Measurements from ENCODE around the gene CD200R1L. TPM values are rescaled to one million over a fixed set of nuclear protein-coding genes. Genes with fewer than 3 reads are reported as not detected.

Gene CD200R1L
- total RNA-seq, 2 experiments from 2014 or later = not detected

DNA sequence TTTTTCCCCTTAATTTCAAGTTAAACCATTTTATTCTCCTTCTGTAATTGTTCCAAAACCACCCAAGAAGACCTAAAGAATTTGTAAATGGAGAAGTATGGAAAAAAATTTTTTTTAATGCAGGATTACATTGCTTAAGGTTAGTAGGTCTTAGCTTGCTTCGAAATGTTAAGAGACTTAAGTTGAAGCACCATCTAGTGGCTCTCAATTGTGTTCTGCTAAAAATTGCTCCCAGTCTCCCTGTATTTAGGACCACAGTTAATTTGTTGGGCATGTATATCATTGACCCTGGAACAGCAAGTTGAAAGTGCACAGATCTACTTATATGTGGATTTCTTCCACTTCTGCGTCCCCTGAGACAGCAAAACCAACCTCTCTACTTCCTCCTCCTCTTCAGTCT lies 32.4 kb downstream of the CD200R1L start:
- DNase-seq = no peak
- Mint-ChIP-seq H3K4me3 (no peak overlapping the region), H3K36me3 (peaks cover 1% of the 10 kb centered on the region), H3K4me1 (peaks cover 27% of the 10 kb centered on the region), H3K27me3 (peaks cover 5% of the 10 kb centered on the region), H3K27ac (no peak overlapping the region), H3K9me3 (ENCODE audit: low read depth) (no peaks in the 10 kb centered on the region)
- CTCF ChIA-PET = interaction anchor here (0.6 to 4.1 kb wide), 12 partner anchors 13 to 283 kb away, joined by 3 to 36 read pairs (median 4); partner anchors contain the start of gene CD200R1L
- ATAC-seq = no peak

DNA sequence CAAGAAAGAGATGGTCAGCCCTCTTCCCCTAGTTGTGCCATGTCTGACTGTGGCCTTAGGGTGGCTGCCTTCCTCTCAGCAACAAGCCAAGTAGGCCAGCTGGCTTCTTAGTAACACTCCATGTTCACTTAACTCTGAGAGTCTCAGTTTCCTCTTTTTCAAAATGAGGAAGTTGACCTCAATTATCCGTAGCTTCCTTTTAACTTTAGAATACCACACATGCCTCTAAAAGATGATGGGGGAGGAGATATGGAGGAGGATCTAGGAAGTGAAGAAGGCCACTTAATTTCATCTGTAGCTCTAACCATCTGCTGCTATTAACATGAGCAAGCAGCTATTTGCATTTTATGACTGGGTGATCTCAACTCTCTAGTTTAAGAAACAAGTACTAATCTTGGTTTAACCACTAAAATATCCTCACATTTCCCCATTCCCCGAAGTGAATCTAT lies 32.9 kb downstream of the CD200R1L start:
- ATAC-seq (no peak), DNase-seq (no peak)
- no peaks in the 10 kb centered on the region for H3K36me3 Mint-ChIP-seq
- peaks cover 5% of the 10 kb centered on the region for H3K27me3 Mint-ChIP-seq
- CTCF ChIA-PET = interaction anchor here (0.6 to 4.1 kb wide), 12 partner anchors 12 to 284 kb away, joined by 3 to 36 read pairs (median 4); partner anchors contain the start of gene CD200R1L
- H3K9me3 Mint-ChIP-seq (ENCODE audit: low read depth) = no peaks in the 10 kb centered on the region
- H3K27ac Mint-ChIP-seq = no peak overlapping the region
- peaks cover 27% of the 10 kb centered on the region for H3K4me1 Mint-ChIP-seq
- H3K4me3 Mint-ChIP-seq = no peak overlapping the region

DNA sequence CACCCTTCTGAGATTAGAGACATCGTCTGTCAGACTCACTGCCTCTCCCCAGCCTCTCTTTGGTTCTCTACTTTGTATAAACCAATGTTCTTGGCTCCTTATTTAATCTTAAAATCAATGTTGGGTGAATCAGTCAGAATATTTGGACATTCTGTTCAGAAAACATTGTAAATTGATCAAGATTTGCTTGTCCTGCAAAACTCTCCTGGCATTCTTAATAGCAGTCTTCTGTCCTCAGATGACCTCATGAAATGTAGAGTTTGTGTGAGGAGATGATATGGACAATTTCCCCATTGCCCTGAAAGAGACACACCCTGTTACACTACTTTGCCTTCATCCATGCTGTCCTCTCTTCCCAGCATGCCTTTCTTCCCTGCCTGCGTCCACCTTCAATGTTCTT lies 33.6 kb downstream of the CD200R1L start:
- no peak overlapping the region for H3K27ac Mint-ChIP-seq
- DNase-seq (no peak), ATAC-seq (no peak)
- H3K36me3 Mint-ChIP-seq = no peaks in the 10 kb centered on the region
- H3K9me3 Mint-ChIP-seq (ENCODE audit: low read depth) = no peaks in the 10 kb centered on the region
- H3K4me1 Mint-ChIP-seq = peaks cover 27% of the 10 kb centered on the region
- peaks cover 5% of the 10 kb centered on the region for H3K27me3 Mint-ChIP-seq
- no peak overlapping the region for H3K4me3 Mint-ChIP-seq
- CTCF ChIA-PET = interaction anchor here (1.0 to 4.1 kb wide), 8 partner anchors 12 to 171 kb away, joined by 3 to 36 read pairs (median 4); partner anchors contain the start of gene CD200R1L

DNA sequence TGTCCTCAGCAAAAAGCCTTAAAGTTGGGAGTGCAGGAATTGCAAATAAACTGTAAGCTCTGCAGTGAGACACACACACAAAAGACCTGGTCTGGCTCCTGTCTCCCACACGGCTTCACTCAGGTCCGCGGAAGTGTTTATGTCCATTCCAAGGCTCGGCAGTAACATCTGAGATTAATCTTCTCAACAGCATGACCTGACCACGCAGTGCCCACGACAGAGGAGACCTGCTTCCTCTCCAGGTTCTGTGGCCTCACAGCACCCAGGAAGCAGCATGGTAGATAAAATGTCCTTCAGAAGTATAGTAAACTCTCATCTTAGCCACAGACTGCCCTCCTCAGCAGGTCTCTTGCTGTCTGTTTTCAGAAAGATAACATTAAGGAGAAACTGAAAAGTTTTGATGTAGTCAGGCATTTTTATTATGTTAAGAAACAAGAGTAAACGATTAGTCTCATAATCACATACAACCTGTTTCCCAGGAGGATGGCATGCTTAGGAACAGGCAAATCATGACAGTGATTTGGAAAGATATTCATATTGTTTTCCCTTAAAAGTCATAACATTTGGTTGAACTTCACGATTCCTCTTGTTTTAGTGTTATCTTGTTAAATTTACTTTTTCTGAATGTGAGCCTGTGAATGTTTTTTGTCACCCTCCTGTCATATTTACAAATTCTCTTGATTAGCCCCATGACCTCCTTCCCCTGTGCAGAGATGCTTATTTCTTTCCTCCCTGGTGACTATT lies 34.6 kb downstream of the CD200R1L start:
- H3K27ac Mint-ChIP-seq = no peak overlapping the region
- H3K27me3 Mint-ChIP-seq = peaks cover 5% of the 10 kb centered on the region
- ATAC-seq (no peak), DNase-seq (no peak)
- no peaks in the 10 kb centered on the region for H3K36me3 Mint-ChIP-seq
- no peaks in the 10 kb centered on the region for H3K9me3 Mint-ChIP-seq (ENCODE audit: low read depth)
- CTCF ChIA-PET = interaction anchor here (1.0 to 2.2 kb wide), 3 partner anchors 78 to 170 kb away, joined by 3 to 4 read pairs (median 3); no protein-coding TSS in a partner anchor
- H3K4me3 Mint-ChIP-seq = no peak overlapping the region
- H3K4me1 Mint-ChIP-seq = peaks cover 27% of the 10 kb centered on the region

DNA sequence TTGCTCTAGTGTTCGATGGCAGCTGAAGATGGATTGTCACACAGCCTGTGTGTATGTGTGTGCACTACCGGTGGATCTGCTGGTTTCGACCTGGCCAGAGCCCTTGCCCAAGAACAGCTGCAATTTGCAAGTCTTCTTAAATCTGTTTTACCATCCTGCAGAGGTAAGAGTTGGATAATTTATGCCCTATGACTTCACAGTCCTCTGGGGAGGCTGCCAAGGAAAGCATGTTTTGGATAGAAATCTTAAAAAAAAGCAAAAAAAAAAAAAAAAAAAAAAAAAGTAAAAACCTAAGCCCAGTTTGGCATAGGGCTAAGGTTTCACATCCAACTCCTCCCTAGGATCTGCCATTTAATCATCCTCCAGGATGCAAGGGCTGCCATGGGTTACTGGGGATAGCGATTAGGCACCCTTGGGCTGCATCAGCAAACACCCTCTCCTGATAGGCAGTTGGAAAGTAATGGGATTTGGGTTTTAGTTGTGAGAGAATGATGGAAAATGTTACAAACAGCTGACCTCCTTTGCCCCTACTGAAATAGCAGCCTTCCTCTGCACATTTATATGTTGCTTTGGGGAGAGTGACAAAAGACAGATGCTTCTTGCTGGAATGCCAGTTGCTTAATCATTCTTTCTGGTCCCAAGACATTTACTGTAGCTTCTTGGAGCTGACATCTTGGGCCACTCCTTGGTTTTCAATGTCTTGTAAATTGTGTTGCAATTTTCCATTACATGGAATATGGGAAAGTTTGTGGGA lies 35.4 kb downstream of the CD200R1L start:
- H3K27me3 Mint-ChIP-seq = peaks cover 6% of the 10 kb centered on the region
- no peak overlapping the region for H3K4me3 Mint-ChIP-seq
- H3K36me3 Mint-ChIP-seq = no peaks in the 10 kb centered on the region
- no peaks in the 10 kb centered on the region for H3K9me3 Mint-ChIP-seq (ENCODE audit: low read depth)
- H3K4me1 Mint-ChIP-seq = peaks cover 27% of the 10 kb centered on the region
- no peak for ATAC-seq
- H3K27ac Mint-ChIP-seq = no peak overlapping the region
- no peak for DNase-seq
- CTCF ChIA-PET = interaction anchor here (1.0 to 2.2 kb wide), 3 partner anchors 77 to 168 kb away, joined by 3 to 4 read pairs (median 3); no protein-coding TSS in a partner anchor

DNA sequence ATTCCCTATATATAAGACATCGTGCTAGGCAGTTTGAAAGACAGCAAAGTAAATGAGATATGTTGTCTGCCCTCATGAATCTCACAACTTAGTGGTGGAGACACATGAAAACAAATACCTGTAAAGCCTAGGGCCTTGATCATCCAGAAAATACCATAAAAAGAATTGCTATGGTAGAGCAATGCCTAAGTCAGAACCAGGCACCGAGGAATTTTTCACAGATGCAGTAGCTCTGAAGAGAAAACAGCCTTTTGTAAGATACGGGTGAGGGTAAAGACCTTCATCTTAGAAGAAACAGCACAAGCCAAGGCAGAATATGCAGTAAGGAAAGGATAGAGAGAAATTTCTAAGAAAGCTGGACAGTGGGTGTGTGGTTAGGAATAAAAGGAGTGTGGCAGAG lies 36.1 kb downstream of the CD200R1L start:
- Mint-ChIP-seq H3K4me1 (peaks cover 27% of the 10 kb centered on the region), H3K9me3 (ENCODE audit: low read depth) (no peaks in the 10 kb centered on the region), H3K4me3 (no peak overlapping the region), H3K36me3 (no peaks in the 10 kb centered on the region), H3K27me3 (peaks cover 6% of the 10 kb centered on the region), H3K27ac (no peak overlapping the region)
- CTCF ChIA-PET = interaction anchor here (1.2 to 2.2 kb wide), 2 partner anchors 167 to 169 kb away, joined by 3 to 4 read pairs; no protein-coding TSS in a partner anchor
- no peak for ATAC-seq
- DNase-seq = no peak

DNA sequence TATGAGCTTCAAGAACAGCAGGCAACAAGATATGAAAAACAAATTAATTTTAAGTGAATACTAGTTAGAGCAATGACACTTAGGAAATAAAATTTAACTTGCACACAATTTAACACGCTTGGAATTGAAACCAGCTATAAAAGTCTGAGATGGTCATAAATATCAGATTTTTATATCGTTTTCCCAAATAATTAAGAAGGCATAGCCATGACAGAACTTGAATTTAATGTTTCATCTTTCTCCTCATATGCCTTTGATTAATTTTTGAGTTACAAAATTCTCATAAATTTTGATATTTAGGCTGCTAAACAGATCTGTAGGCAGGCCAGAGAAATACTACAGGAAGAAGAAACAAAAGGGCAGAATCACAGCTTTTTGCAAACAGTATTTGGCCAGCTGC lies 38.5 kb downstream of the CD200R1L start:
- H3K9me3 Mint-ChIP-seq (ENCODE audit: low read depth) = peaks cover 2% of the 10 kb centered on the region
- no peak for ATAC-seq
- no peak for DNase-seq
- CTCF ChIA-PET = interaction anchor here (1.0 to 2.0 kb wide), 2 partner anchors 73 to 165 kb away, joined by 3 to 7 read pairs; no protein-coding TSS in a partner anchor
- peaks cover 15% of the 10 kb centered on the region for H3K4me1 Mint-ChIP-seq
- H3K27ac Mint-ChIP-seq = no peak overlapping the region
- no peak overlapping the region for H3K4me3 Mint-ChIP-seq
- H3K27me3 Mint-ChIP-seq = peaks cover 6% of the 10 kb centered on the region
- H3K36me3 Mint-ChIP-seq = peaks cover 2% of the 10 kb centered on the region

DNA sequence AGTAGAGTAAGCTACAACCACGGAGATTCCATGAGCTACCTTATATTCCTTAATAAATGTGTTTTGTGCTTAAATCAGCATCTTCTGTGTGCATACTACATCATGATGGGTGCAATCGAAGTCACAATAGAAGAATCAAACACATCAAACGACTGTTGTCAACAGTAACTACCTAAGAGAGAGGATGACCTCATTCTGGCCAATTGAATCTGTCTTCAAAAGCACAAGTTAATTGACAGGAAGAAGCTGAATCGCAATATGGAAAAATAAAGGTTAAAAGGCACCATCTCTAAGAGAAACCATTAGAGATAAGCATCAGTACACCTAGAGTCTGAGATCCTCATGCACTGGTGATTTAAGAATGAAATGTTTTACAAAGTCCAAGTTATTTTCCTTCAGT lies 39.0 kb downstream of the CD200R1L start:
- H3K27me3 Mint-ChIP-seq = peaks cover 6% of the 10 kb centered on the region
- H3K9me3 Mint-ChIP-seq (ENCODE audit: low read depth) = peaks cover 2% of the 10 kb centered on the region
- H3K4me1 Mint-ChIP-seq = peaks cover 13% of the 10 kb centered on the region
- ATAC-seq = no peak
- DNase-seq = no peak
- CTCF ChIA-PET = interaction anchor here (1.0 to 2.0 kb wide), 2 partner anchors 73 to 165 kb away, joined by 3 to 7 read pairs; no protein-coding TSS in a partner anchor
- no peak overlapping the region for H3K27ac Mint-ChIP-seq
- peaks cover 2% of the 10 kb centered on the region for H3K36me3 Mint-ChIP-seq
- H3K4me3 Mint-ChIP-seq = no peak overlapping the region

DNA sequence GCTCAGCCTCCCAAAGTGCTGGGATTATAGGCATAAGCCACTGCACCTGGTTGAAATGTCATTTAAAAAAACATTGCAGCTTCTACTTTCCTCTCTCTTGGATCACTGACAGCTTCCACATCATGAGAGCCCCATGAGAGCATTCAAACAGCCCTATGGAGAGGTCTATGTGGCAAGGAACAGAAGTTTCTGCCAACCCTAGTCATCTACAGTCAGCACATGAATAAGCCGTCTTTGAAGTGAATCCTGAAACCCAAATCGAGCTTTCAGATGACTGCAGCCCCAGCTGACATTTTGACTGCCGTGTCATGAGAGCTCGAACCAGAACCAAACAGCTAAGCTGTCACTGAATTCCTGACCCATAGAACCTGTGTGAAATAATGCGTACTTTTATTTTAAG lies 39.8 kb downstream of the CD200R1L start:
- H3K36me3 Mint-ChIP-seq = peaks cover 2% of the 10 kb centered on the region

DNA sequence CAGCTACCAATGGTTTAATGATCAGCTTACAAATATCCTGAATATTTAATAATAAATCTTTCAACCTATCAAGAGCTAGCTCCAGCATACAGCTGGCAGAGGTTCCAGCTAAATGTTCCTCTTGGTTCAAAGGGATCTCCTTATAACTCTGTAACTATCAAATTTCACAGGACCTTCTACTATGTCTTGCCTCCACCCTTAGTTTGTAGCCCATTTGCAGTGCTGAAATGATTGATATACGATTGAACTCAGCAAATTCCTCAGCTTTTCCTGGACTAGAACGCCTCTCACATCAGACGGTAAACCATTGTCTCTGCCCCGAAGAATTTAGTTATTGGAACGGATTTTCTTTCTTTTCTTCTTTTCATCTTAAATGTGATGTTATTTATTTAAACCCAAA lies 41.5 kb downstream of the CD200R1L start:
- no peak for ATAC-seq
- H3K4me3 Mint-ChIP-seq = no peak overlapping the region

More for the DNA sequence above, 39.8 kb downstream of the CD200R1L start:
- Mint-ChIP-seq H3K4me3 (no peak overlapping the region), H3K4me1 (peaks cover 10% of the 10 kb centered on the region), H3K27me3 (peaks cover 6% of the 10 kb centered on the region), H3K27ac (no peak overlapping the region), H3K9me3 (ENCODE audit: low read depth) (peaks cover 2% of the 10 kb centered on the region)
- no peak for ATAC-seq
- DNase-seq = no peak
- CTCF ChIA-PET = no interaction called here

DNA sequence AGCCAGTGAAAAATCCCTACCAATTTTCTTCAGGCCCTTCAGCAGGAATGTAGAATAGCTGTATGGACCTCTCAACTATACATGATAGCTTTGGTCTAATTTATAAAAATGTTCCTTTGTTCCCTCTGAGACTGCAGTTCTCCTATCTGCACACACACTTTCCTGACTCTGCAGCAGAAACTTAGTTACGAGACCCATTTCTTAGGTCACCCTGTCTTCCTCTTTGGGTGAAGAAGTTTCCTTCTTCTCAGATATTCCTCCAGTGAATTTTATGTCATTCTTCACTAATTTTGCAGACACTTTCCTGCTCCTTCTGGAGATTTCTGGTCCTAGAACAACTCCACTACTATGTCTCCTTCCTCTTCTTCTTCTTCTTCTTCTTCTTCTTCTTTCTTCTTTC lies 42.6 kb downstream of the CD200R1L start:
- no peak overlapping the region for H3K27ac Mint-ChIP-seq
- H3K9me3 Mint-ChIP-seq (ENCODE audit: low read depth) = peaks cover 2% of the 10 kb centered on the region
- H3K4me3 Mint-ChIP-seq = no peak overlapping the region
- H3K27me3 Mint-ChIP-seq = peaks cover 2% of the 10 kb centered on the region
- ATAC-seq = no peak
- peaks cover 9% of the 10 kb centered on the region for H3K4me1 Mint-ChIP-seq
- no peak for DNase-seq
- peaks cover 2% of the 10 kb centered on the region for H3K36me3 Mint-ChIP-seq
- CTCF ChIA-PET = no interaction called here

More for the DNA sequence above, 41.5 kb downstream of the CD200R1L start:
- Mint-ChIP-seq H3K27me3 (peaks cover 2% of the 10 kb centered on the region), H3K27ac (no peak overlapping the region), H3K36me3 (peaks cover 2% of the 10 kb centered on the region), H3K4me1 (peaks cover 4% of the 10 kb centered on the region), H3K9me3 (ENCODE audit: low read depth) (peaks cover 2% of the 10 kb centered on the region)
- DNase-seq = no peak
- CTCF ChIA-PET = no interaction called here

DNA sequence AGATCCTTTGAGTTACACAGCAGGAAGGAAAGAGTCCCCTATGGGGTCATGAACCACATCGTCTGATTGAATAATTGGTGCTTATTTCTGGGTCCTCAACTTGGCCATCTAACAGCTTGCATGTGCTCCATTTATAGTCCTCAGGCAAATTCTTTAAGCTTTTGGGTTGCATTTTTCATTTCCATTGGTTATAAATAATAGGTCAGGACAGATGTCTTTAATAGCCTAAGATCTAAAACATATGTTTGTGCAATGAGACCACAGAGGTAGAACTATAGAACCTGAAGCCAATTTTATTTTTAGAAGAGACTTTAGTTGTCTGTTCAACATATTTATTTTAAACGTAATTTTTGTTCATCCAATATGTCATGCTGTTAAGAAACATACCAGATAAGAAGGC lies 43.2 kb downstream of the CD200R1L start:
- no peak overlapping the region for H3K27ac Mint-ChIP-seq
- CTCF ChIA-PET = no interaction called here
- H3K9me3 Mint-ChIP-seq (ENCODE audit: low read depth) = peaks cover 2% of the 10 kb centered on the region
- no peak overlapping the region for H3K4me3 Mint-ChIP-seq
- peaks cover 2% of the 10 kb centered on the region for H3K36me3 Mint-ChIP-seq
- peaks cover 2% of the 10 kb centered on the region for H3K27me3 Mint-ChIP-seq
- ATAC-seq (no peak), DNase-seq (no peak)
- H3K4me1 Mint-ChIP-seq = peaks cover 9% of the 10 kb centered on the region

DNA sequence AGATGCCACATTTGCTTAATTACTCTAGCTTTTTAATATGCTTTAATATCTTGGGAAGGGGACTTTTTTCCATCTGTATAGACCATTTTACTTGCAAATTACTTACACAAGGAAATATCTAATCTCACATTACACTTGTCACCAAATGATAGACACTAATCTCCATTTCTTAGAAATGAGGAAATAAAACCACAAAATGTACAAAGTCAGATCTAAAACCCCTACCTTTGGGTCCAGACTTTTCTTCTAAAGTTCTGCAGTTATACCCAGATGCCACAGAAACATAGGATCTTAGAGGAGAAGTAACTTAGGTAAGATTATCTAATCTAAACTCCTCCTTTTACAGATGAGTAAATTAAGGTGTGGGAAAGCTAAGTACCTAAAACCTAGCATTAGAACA lies 44.3 kb downstream of the CD200R1L start:
- CTCF ChIA-PET = interaction anchor here (1.3 to 1.4 kb wide), 2 partner anchors 11 to 62 kb away, joined by 4 to 5 read pairs; no protein-coding TSS in a partner anchor
- peaks cover 2% of the 10 kb centered on the region for H3K27me3 Mint-ChIP-seq
- H3K4me1 Mint-ChIP-seq = peaks cover 9% of the 10 kb centered on the region
- no peak overlapping the region for H3K4me3 Mint-ChIP-seq
- peaks cover 2% of the 10 kb centered on the region for H3K9me3 Mint-ChIP-seq (ENCODE audit: low read depth)
- DNase-seq (no peak), ATAC-seq (no peak)
- no peak overlapping the region for H3K27ac Mint-ChIP-seq
- peaks cover 2% of the 10 kb centered on the region for H3K36me3 Mint-ChIP-seq

Data from activated CD8-positive, alpha-beta memory T cell treated with anti-CD3 and anti-CD28 coated beads, Interleukin-2, amount 10 ng/mL, durations not matched to agents 7 days and 5 days (primary cell).